ENCODE results near the gene KIF12.

The KIF12 gene

GRCh38 chr9:114060711-114061110, 38.4 kb downstream of the KIF12 start:
- no CpG with 5 or more reads among the region's 9 CpGs for WGBS (ENCODE audit: insufficient coverage, insufficient read length)
- no peak for DNase-seq (ENCODE audit: low read depth, low spot score)

DNA sequence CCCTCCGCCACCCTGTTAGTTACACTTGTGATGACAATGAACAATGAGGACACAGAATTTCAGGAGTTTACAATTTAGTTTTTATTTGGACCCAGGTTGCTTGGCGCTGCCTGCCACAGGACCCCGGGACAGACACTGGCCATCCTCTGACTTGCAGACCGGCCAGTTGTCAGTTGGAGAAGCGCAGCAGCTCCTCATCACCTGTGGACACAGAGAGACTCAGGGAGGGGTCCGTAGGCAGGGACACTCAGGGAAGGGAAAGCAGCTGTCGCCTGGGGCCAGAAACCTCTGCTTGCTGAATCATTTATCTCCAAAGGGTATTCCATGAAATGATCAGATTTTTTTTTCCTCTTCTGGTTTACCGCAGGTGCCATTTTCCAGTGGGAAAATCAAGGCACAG, 39.0 kb downstream of the KIF12 start:
- Histone ChIP-seq H3K27me3 (ENCODE audit: control insufficient read depth, insufficient read depth, low read length) (no peaks in the 10 kb centered on the region), H3K36me3 (ENCODE audit: control insufficient read depth, insufficient read depth, low read length) (0 out of 2 replicates have a peak, but pooled peaks cover 3% of the 10 kb centered on the region), H3K9me3 (ENCODE audit: control insufficient read depth, insufficient read depth, low read length) (no peaks in the 10 kb centered on the region), H3K27ac (ENCODE audit: low read length) (no peak overlapping the region), H3K4me3 (ENCODE audit: low read length) (no peak overlapping the region), H3K4me1 (ENCODE audit: control insufficient read depth, insufficient read depth, low read length) (no peaks in the 10 kb centered on the region)
- WGBS (ENCODE audit: insufficient coverage, insufficient read length), result no CpG with 5 or more reads among the region's 8 CpGs
- DNase-seq (ENCODE audit: low read depth, low spot score), result no peak

More at GRCh38 chr9:114060711-114061110, 38.4 kb downstream of the KIF12 start:
- Histone ChIP-seq H3K27me3 (ENCODE audit: control insufficient read depth, insufficient read depth, low read length) (no peaks in the 10 kb centered on the region), H3K27ac (ENCODE audit: low read length) (no peak overlapping the region), H3K36me3 (ENCODE audit: control insufficient read depth, insufficient read depth, low read length) (0 out of 2 replicates have a peak, but pooled peaks cover 3% of the 10 kb centered on the region), H3K4me1 (ENCODE audit: control insufficient read depth, insufficient read depth, low read length) (no peaks in the 10 kb centered on the region), H3K4me3 (ENCODE audit: low read length) (no peak overlapping the region), H3K9me3 (ENCODE audit: control insufficient read depth, insufficient read depth, low read length) (no peaks in the 10 kb centered on the region)

- DNase-seq (ENCODE audit: low read depth, low spot score), result no peak
- 0 out of 2 replicates have a peak, but pooled peaks cover 3% of the 10 kb centered on the region for H3K36me3 ChIP-seq (ENCODE audit: control insufficient read depth, insufficient read depth, low read length)
- H3K27me3 ChIP-seq (ENCODE audit: control insufficient read depth, insufficient read depth, low read length), result no peaks in the 10 kb centered on the region
- no peaks in the 10 kb centered on the region for H3K4me1 ChIP-seq (ENCODE audit: control insufficient read depth, insufficient read depth, low read length)
- no peak overlapping the region for H3K4me3 ChIP-seq (ENCODE audit: low read length)
- H3K27ac ChIP-seq (ENCODE audit: low read length), result no peak overlapping the region
- no CpG with 5 or more reads among the region's 8 CpGs for WGBS (ENCODE audit: insufficient coverage, insufficient read length)
- H3K9me3 ChIP-seq (ENCODE audit: control insufficient read depth, insufficient read depth, low read length), result no peaks in the 10 kb centered on the region
Observed at GRCh38 chr9:114059047-114059803, 39.9 kb downstream of the KIF12 start.

GRCh38 chr9:114058688-114059046, 40.4 kb downstream of the KIF12 start:
- no peak overlapping the region for H3K27ac ChIP-seq (ENCODE audit: low read length)
- WGBS (ENCODE audit: insufficient coverage, insufficient read length), result no CpG with 5 or more reads among the region's 4 CpGs
- DNase-seq (ENCODE audit: low read depth, low spot score), result no peak
- 0 out of 2 replicates have a peak, but pooled peaks cover 3% of the 10 kb centered on the region for H3K36me3 ChIP-seq (ENCODE audit: control insufficient read depth, insufficient read depth, low read length)
- H3K27me3 ChIP-seq (ENCODE audit: control insufficient read depth, insufficient read depth, low read length), result no peaks in the 10 kb centered on the region
- no peaks in the 10 kb centered on the region for H3K4me1 ChIP-seq (ENCODE audit: control insufficient read depth, insufficient read depth, low read length)
- H3K9me3 ChIP-seq (ENCODE audit: control insufficient read depth, insufficient read depth, low read length), result no peaks in the 10 kb centered on the region
- H3K4me3 ChIP-seq (ENCODE audit: low read length), result no peak overlapping the region

DNA sequence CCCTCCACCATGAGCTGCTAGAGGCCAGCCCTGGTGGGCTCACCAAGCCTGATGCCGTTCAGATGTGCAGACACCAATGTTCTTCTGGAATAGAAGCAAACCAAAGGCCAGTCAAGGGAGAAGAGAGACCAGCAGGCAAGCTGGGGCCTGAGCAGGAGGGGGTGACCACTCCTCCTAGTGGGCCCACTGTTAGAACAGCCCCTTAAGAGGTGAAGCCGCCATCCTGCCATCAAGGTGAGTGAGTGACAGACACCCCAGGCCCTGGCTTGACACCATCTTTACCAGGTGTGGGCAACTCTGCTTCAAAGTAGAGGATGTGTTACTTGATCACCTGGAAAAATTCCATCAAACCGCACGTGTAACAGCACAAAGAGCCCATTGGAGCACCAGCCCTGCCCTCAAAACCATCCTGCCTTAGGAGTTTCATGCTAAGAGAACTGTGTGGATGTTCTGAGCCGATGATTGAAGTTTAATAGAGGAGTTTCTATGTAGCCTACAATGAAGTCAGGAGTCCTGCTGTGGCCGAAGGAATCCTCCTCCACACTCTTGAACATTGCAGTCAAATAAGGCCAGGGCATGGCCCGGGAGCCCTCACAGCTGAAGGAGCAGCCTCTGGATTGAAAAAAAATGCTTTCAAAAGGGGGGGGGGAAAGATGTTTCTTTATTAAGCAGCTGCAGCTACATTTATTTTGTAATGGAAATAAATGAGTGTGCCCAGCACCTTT, 41.8 kb downstream of the KIF12 start:
- WGBS (ENCODE audit: insufficient coverage, insufficient read length), result no CpG with 5 or more reads among the region's 7 CpGs
- Histone ChIP-seq H3K27ac (ENCODE audit: low read length) (no peak overlapping the region), H3K27me3 (ENCODE audit: control insufficient read depth, insufficient read depth, low read length) (no peaks in the 10 kb centered on the region), H3K36me3 (ENCODE audit: control insufficient read depth, insufficient read depth, low read length) (0 out of 2 replicates have a peak, but pooled peaks cover 3% of the 10 kb centered on the region), H3K4me3 (ENCODE audit: low read length) (no peak overlapping the region), H3K9me3 (ENCODE audit: control insufficient read depth, insufficient read depth, low read length) (no peaks in the 10 kb centered on the region), H3K4me1 (ENCODE audit: control insufficient read depth, insufficient read depth, low read length) (no peaks in the 10 kb centered on the region)
- no peak for DNase-seq (ENCODE audit: low read depth, low spot score)

DNA sequence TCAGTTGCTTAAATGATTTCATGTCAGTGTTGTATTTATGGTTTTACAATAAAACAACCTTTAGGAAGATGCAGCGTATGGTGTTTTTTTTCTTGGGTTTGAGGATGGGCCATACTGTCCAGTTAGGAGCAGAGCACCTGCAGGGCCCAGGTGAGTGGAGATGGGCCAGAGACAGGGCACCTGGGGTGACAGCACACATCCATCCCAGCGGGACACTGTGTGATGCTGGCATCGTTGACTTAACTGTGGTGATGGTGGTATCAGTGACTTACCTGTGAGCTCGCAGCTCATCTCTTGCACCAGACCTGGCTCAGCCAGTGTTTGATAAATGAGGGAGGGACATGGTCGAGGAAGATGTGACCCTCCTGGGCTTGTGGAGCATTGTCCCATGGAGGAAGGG, 42.6 kb downstream of the KIF12 start:
- Histone ChIP-seq H3K27me3 (ENCODE audit: control insufficient read depth, insufficient read depth, low read length) (no peaks in the 10 kb centered on the region), H3K27ac (ENCODE audit: low read length) (no peak overlapping the region), H3K36me3 (ENCODE audit: control insufficient read depth, insufficient read depth, low read length) (0 out of 2 replicates have a peak, but pooled peaks cover 3% of the 10 kb centered on the region), H3K4me3 (ENCODE audit: low read length) (no peak overlapping the region), H3K4me1 (ENCODE audit: control insufficient read depth, insufficient read depth, low read length) (no peaks in the 10 kb centered on the region), H3K9me3 (ENCODE audit: control insufficient read depth, insufficient read depth, low read length) (no peaks in the 10 kb centered on the region)
- DNase-seq (ENCODE audit: low read depth, low spot score), result no peak
- no CpG with 5 or more reads among the region's 5 CpGs for WGBS (ENCODE audit: insufficient coverage, insufficient read length)

DNA sequence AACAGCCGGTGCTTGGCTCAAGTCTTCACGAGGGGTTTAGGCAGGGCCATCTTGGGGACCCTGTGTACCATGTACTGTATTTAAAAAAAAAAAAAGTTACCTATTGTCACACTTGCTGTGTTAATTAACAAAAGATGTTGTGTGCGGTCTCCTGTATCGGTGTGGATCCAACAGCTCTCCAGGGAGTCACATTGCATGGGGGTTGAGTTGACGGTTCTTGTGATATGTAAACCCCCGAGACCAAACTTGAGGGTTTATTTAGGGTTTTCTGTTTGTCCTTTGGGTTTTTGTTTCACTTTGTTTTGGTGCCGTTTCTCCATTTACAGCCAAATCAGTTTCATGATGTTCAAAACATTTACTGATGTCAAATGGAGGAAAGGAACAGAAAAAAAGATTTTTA, 43.2 kb downstream of the KIF12 start:
- Histone ChIP-seq H3K27me3 (ENCODE audit: control insufficient read depth, insufficient read depth, low read length) (no peaks in the 10 kb centered on the region), H3K9me3 (ENCODE audit: control insufficient read depth, insufficient read depth, low read length) (no peaks in the 10 kb centered on the region), H3K36me3 (ENCODE audit: control insufficient read depth, insufficient read depth, low read length) (0 out of 2 replicates have a peak, but pooled peaks cover 3% of the 10 kb centered on the region), H3K4me3 (ENCODE audit: low read length) (no peak overlapping the region), H3K4me1 (ENCODE audit: control insufficient read depth, insufficient read depth, low read length) (no peaks in the 10 kb centered on the region), H3K27ac (ENCODE audit: low read length) (no peak overlapping the region)
- WGBS (ENCODE audit: insufficient coverage, insufficient read length), result no CpG with 5 or more reads among the region's 7 CpGs
- DNase-seq (ENCODE audit: low read depth, low spot score), result no peak

DNA sequence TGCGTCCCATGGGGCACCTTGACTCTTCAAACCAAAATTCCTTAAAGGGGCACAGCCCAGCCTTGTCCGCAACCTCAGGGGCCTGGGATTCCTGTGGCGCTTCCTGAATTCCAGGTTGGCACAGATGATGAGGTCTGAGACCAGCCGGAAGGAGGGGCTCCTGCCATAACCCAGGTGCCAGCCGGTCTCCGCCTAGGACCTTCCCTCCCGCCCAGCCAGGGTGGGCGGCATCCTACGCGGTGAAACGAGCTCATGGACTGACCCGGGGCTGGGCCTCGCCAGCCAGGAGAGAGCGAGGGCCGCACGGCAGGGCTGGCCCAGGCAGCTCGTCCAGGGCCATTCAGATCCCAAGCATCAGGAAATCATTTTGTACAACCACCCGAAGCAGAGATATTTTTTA, 44.0 kb downstream of the KIF12 start:
- Histone ChIP-seq H3K27ac (ENCODE audit: low read length) (no peak overlapping the region), H3K4me1 (ENCODE audit: control insufficient read depth, insufficient read depth, low read length) (no peaks in the 10 kb centered on the region), H3K27me3 (ENCODE audit: control insufficient read depth, insufficient read depth, low read length) (no peaks in the 10 kb centered on the region), H3K9me3 (ENCODE audit: control insufficient read depth, insufficient read depth, low read length) (no peaks in the 10 kb centered on the region), H3K4me3 (ENCODE audit: low read length) (no peak overlapping the region), H3K36me3 (ENCODE audit: control insufficient read depth, insufficient read depth, low read length) (peaks cover 7% of the 10 kb centered on the region; the same call in 1 of the 2 replicates)
- DNase-seq (ENCODE audit: low read depth, low spot score), result no peak
- no CpG with 5 or more reads among the region's 18 CpGs for WGBS (ENCODE audit: insufficient coverage, insufficient read length)

GRCh38 chr9:114054191-114054690, 44.9 kb downstream of the KIF12 start:
- H3K27me3 ChIP-seq (ENCODE audit: control insufficient read depth, insufficient read depth, low read length), result no peaks in the 10 kb centered on the region
- H3K36me3 ChIP-seq (ENCODE audit: control insufficient read depth, insufficient read depth, low read length), result peaks cover 8% of the 10 kb centered on the region
- WGBS (ENCODE audit: insufficient coverage, insufficient read length), result no CpG with 5 or more reads among the region's 10 CpGs
- H3K4me3 ChIP-seq (ENCODE audit: low read length), result no peak overlapping the region
- no peaks in the 10 kb centered on the region for H3K4me1 ChIP-seq (ENCODE audit: control insufficient read depth, insufficient read depth, low read length)
- DNase-seq (ENCODE audit: low read depth, low spot score), result no peak
- H3K27ac ChIP-seq (ENCODE audit: low read length), result no peak overlapping the region
- no peaks in the 10 kb centered on the region for H3K9me3 ChIP-seq (ENCODE audit: control insufficient read depth, insufficient read depth, low read length)

DNA sequence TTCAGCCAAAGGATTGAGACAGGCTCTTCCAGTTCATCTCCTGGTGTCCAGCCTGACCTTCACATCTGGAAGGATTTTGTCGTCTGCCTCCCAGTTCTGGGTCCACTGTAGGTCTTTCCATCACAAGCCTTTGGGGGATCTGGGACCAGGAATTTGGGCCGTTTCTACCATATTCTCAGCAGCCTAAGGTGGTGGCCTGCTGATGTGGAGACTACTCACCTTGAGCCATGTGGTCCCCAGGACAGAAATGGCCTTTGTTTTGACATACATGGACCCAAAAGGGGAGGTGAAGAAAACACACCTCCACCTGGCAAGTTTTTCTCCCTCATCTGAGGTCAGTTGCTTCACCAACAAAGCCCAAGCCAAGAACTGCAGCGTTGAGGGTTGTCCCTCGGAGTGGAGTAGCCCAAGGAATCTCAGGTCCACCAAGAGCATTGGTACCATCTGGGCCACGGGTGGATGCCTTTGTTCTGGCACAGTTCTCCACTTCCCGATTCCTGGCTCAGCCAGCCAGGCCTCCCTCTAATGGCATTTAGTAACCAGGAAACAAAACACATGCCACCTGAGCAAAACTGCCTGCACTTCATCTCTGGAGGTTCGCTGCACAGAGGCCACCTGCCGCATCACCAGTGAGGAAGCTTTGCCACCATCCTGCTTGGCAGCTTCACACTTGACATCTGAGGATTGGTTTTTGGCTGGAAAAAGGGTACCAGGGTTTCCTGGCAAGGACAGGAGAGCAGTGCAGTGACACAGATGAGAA, 45.7 kb downstream of the KIF12 start:
- Histone ChIP-seq H3K4me3 (ENCODE audit: low read length) (no peak overlapping the region), H3K4me1 (ENCODE audit: control insufficient read depth, insufficient read depth, low read length) (no peaks in the 10 kb centered on the region), H3K36me3 (ENCODE audit: control insufficient read depth, insufficient read depth, low read length) (peaks cover 16% of the 10 kb centered on the region), H3K27me3 (ENCODE audit: control insufficient read depth, insufficient read depth, low read length) (no peaks in the 10 kb centered on the region), H3K27ac (ENCODE audit: low read length) (no peak overlapping the region), H3K9me3 (ENCODE audit: control insufficient read depth, insufficient read depth, low read length) (no peaks in the 10 kb centered on the region)
- WGBS (ENCODE audit: insufficient coverage, insufficient read length), result no CpG with 5 or more reads among the region's 8 CpGs
- no peak for DNase-seq (ENCODE audit: low read depth, low spot score)
